Lower leg skin (tissue), 4 donors: ENCODE data around the gene MS4A4A. TPM values are rescaled to one million over a fixed set of nuclear protein-coding genes. Genes with fewer than 3 reads are reported as not detected.

Experiments used
- DNase-seq, 2 donors: peaks; one replicate each; pipeline ENCODE4 v3.0.0-alpha.2; 2019; ENCODE audit warnings: low spot score in 2 of 2
- H3K4me3 ChIP-seq: fragments of 200-600 bp; sonication (generic); 2 replicates; pipeline ENCODE4 v1.5.1; 2017; ENCODE audit warnings: mild to moderate bottlenecking, low read depth; ENCODE audit not compliant: poor library complexity, severe bottlenecking
- CTCF ChIP-seq, 3 donors: fragments of 450-650 bp; IDR thresholded peaks; one replicate each; pipeline ENCODE4 v1.5.1; 2016; ENCODE audit warnings: antibody characterized with exemption in 3 of 3, mild to moderate bottlenecking in 3 of 3, moderate library complexity in 2 of 3
- POLR2A ChIP-seq, 2 donors: fragments of 450-650 bp; IDR thresholded peaks; one replicate each; pipeline ENCODE4 v1.6.1; 2016 to 2017; ENCODE audit warnings: antibody characterized with exemption in 2 of 2, mild to moderate bottlenecking in 1 of 2, moderate library complexity in 1 of 2
- WGBS, 2 donors: methylation state at CpG; one replicate each; pipeline ENCODE4 v1.1.5; 2018; 5-methylcytosine and 5-hydroxymethylcytosine counted together
- intact Hi-C: fragments of 100-400 bp; cut with DNase I; formaldehyde crosslinking; loops from one replicate; pipeline ENCODE4 v1.15.0; 2023; ENCODE audit warnings: low total_unique reads
- total RNA-seq, 4 donors: library from RNA; depleted of rRNA; stranded (reverse); fragments of >200 nt; gene quantifications; one replicate each; pipeline ENCODE4 v1.1.0, GENCODE V29; 2016

Gene MS4A4A
- total RNA-seq, 4 donors from 2014 or later: 3.0 to 9.5 (median 6.2) TPM

- TF ChIP-seq POLR2A (IDR thresholded peaks at IDR 0.05): no peak
- TF ChIP-seq CTCF (IDR thresholded peaks at IDR 0.05): no peak
- 88 to 90% methylated on average over 3 of the region's 3 CpGs for WGBS, 2 donors
- no peak overlapping the region for H3K4me3 ChIP-seq
- DNase-seq: no peak
- intact Hi-C loops: no loop called here
These were observed 27.2 kb downstream of the MS4A4A start for GRCh38 chr11:60307507-60308195.

- no peak overlapping the region for H3K4me3 ChIP-seq
- DNase-seq: peak in 1 of 2 donors; percentile 42
- TF ChIP-seq CTCF (IDR thresholded peaks at IDR 0.05) (no peak), POLR2A (IDR thresholded peaks at IDR 0.05) (no peak)
- WGBS, 2 donors: 55 to 64% methylated on average over 5 of the region's 5 CpGs
- intact Hi-C loops: no loop called here
These were observed 30.0 kb downstream of the MS4A4A start for GRCh38 chr11:60310407-60310998.

DNA sequence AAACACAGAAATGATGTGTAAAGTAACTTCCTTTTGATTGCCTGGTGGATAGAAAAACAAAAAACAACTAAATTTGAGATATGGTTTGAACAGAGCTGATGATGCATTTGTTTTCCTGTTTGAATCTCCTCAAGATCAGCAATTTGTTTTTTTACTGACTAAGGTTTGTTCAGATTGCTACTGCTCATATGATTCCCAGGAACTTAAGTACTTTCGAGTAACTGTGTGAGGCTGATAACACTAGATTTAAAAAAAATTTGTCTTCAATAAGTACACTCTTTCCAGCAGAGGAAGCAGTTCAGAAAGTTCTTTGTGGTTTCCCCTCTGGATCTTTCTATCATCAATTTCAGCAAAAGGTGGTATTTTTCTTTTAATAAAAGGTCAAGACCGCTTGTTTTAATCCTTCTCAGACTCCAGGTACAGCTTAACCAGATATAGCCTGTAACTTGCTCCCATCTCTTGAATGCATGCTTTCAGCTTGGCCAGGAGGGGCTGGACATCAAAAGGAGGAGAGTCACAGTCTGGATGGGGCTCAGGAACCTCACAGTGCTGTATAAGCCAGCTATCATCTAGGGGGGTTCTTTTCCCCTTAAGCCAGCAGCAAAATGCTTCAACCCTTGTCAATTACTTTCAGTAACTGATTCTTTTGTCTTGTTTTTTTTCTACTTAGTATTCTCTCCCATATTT, 34.3 kb downstream of the MS4A4A start:
- intact Hi-C loops: no loop called here
- TF ChIP-seq POLR2A (IDR thresholded peaks at IDR 0.05) (no peak), CTCF (IDR thresholded peaks at IDR 0.05) (no peak)
- H3K4me3 ChIP-seq: no peak overlapping the region
- DNase-seq: no peak
- 53 to 76% methylated on average over 2 of the region's 2 CpGs for whole genome bisulfite sequencing, 2 donors

GRCh38 chr11:60315871-60316270, 35.4 kb downstream of the MS4A4A start:
- TF ChIP-seq POLR2A (IDR thresholded peaks at IDR 0.05): no peak
- no peak for TF ChIP-seq CTCF (IDR thresholded peaks at IDR 0.05)

GRCh38 chr11:60316317-60316716, 35.9 kb downstream of the MS4A4A start:
- no peak for DNase-seq
- WGBS, 2 donors: 51 to 69% methylated on average over 2 of the region's 2 CpGs
- TF ChIP-seq CTCF (IDR thresholded peaks at IDR 0.05) (no peak), POLR2A (IDR thresholded peaks at IDR 0.05) (no peak)
- intact Hi-C loops: no loop called here
- H3K4me3 ChIP-seq: no peak overlapping the region

More at GRCh38 chr11:60315871-60316270, 35.4 kb downstream of the MS4A4A start:
- no peak overlapping the region for H3K4me3 ChIP-seq
- intact Hi-C loops: no loop called here
- no peak for DNase-seq
